ENCODE measurements around the gene CERS1. TPM values are rescaled to one million over a fixed set of nuclear protein-coding genes. Genes with fewer than 3 reads are reported as not detected.

The CERS1 gene
- total RNA-seq, 2 experiments from 2014 or later = not detected

DNA sequence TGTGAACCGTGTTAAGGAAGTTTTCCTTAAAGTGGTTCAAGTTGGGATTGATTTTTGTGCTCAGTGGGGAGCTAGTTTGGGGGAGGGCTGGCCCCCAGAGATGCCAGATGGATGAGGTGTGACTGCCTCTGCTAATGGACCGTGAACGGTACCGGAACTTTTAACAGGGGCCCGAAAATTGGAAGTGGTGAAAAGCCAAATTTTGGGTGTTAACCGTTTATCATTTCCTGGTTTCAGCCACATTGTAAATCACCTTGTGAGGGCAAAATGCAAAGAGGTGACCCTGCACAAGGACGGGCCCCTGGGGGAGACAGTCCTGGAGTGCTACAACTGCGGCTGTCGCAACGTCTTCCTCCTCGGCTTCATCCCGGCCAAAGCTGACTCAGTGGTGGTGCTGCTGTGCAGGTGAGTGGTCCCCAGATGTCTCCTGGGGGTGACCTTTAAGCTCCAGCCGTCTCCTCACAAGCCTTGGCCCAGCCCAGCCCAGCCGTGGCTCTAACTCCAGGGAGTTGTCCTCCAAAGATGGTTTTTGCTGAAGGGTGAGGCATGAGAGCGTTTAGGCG is 46.0 kb downstream of the CERS1 start:
- Mint-ChIP-seq H3K4me1 (peaks cover 58% of the 10 kb centered on the region), H3K27me3 (no peaks in the 10 kb centered on the region), H3K36me3 (ENCODE audit: low read depth) (peaks cover 81% of the 10 kb centered on the region), H3K27ac (peak overlapping the region; percentile 77), H3K9me3 (no peaks in the 10 kb centered on the region), H3K4me3 (no peak overlapping the region)
- POLR2A ChIA-PET = interaction anchor here (0.6 to 2.5 kb wide), 6 partner anchors 9 to 278 kb away, joined by 3 to 13 read pairs (median 3); partner anchors contain the start of genes UBA52 and UPF1
- DNase-seq = no peak
- CTCF ChIA-PET = interaction anchor here (0.5 to 1.3 kb wide), 4 partner anchors 16 to 329 kb away, joined by 3 read pairs; partner anchors contain the start of gene UPF1

DNA sequence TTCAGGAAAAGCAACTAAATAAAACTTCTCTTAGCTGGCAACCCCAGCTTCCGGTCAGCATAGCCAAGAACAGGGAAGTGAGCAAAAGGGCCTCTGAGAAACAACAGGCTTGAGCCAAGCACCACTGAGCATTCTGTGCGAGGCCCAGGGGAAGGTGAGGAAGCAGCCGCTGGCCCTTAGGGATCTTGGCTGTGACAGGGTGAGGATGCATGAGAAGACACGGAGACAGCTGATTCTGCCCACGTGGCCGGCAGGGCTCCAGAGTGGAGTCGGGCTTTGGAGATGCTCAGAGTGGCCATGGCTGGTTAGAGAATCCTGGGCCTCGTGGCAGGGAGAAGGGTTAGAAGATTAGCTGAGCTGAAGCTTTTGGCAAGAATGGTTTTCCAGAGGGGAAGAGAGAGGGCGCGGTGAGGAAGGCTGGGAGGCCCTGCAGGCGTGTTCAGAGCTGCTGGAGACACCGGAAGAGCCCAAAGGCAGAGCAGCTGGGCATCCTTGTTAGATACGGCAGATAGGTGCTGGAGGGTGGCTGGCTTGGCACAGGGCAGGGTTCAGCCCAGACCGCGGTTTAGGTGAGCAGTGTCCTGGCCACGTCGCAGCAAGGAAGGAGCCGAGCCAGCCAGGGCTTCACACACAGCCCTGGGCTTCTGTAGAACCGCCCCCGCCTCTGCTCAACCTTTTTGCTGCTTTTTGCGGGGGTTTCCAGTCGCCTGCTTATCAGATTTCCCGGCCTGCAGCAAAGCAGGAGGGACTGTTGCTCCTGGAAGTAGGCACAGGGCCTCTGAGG is 46.9 kb downstream of the CERS1 start:
- Mint-ChIP-seq H3K27me3 (no peaks in the 10 kb centered on the region), H3K36me3 (ENCODE audit: low read depth) (peaks cover 80% of the 10 kb centered on the region), H3K9me3 (no peaks in the 10 kb centered on the region), H3K4me3 (no peak overlapping the region), H3K27ac (peak overlapping the region; percentile 77), H3K4me1 (peaks cover 63% of the 10 kb centered on the region)
- CTCF ChIA-PET = interaction anchor here (1.0 to 3.0 kb wide), 8 partner anchors 11 to 305 kb away, joined by 3 to 17 read pairs (median 3); partner anchors contain the start of gene UPF1
- POLR2A ChIA-PET = interaction anchor here (1.0 to 1.9 kb wide), 5 partner anchors 10 to 277 kb away, joined by 3 to 8 read pairs (median 4); partner anchors contain the start of genes COPE, DDX49, REX1BD and UBA52
- no peak for DNase-seq

DNA sequence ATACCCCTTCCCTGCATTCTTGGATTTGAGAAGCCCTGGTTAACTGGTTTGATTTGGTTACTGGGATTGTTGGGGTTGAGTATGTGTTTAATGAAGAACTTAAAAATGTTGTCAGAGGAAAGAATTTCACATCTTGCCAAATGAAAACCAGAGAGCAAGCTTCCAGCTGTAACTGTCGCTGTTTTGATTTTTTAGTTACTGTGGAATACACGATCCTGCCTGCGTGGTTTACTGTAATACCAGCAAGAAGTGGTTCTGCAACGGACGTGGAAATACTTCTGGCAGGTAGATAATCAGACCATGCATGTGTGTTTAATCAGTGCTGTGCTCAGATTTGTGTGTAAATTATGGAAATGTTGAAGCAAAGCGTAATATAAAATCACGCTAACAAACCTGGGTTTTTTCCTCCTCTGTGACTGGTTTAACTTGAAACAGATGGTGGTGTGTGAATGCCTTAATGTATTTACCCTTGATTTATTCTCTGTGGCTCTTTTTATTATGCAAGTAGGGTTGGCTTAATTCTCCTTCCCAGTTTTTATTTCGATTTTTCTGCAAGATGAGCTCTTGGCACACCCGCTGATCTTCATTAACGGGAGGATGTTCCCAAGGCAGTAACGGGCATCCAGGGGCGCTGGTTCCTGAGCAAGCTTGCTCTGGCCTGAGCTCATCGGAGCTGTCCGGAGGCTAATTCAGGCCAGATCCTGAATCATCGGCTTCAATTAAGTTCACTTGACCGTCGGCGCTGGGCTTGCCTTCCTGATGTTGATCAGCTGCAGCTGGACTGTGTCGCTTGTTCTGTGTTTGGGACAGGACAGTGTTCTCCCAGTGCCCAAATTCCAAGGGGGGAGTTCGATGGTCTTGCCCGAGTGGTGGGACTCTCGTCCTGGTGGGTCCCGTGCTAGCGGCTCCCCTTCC is 48.2 kb downstream of the CERS1 start:
- Mint-ChIP-seq H3K27ac (no peak overlapping the region), H3K27me3 (no peaks in the 10 kb centered on the region), H3K4me3 (no peak overlapping the region), H3K36me3 (ENCODE audit: low read depth) (peaks cover 73% of the 10 kb centered on the region), H3K9me3 (no peaks in the 10 kb centered on the region), H3K4me1 (peaks cover 76% of the 10 kb centered on the region)
- DNase-seq = no peak
- CTCF ChIA-PET = interaction anchor here (0.6 to 3.0 kb wide), 32 partner anchors 8 to 396 kb away, joined by 3 to 19 read pairs (median 4); partner anchors contain the start of genes COPE, DDX49, ELL and REX1BD
- POLR2A ChIA-PET = interaction anchor here (0.8 to 1.9 kb wide), 7 partner anchors 14 to 327 kb away, joined by 3 to 8 read pairs (median 4); partner anchors contain the start of genes COPE, DDX49, FKBP8 and UBA52

DNA sequence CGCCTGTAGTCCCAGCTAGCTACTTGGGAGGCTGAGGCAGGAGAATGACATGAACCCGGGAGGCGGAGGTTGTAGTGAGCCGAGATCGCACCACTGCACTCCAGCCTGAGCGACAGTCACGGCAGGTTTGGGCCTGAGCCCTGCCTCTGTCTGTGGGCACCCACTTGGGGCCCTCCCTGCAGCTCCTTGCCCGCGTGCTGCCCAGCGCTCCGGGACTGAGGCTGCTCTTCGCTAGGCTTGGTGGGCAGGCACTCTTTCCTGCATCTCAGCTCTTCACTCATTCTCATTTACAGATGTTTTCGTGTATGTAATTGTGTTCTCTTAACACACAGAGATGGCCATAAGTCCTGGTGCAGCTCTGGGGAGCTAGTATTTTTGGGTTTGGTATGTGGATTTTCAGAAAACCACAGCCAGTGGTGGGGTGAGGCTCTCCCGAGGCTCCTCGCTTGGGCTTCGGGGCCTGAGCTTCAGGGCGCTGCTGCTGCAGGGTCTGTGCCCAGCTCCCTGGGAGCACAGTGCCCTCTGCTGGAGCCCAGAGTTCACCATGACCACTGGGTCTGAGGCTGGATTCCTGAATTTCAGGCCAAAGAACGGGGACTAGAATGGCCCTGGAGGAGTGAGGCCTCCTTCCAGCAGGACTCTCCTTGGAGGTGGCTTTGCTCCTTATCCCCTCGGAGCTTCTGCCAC is 49.0 kb downstream of the CERS1 start:
- Mint-ChIP-seq H3K4me1 (peaks cover 79% of the 10 kb centered on the region), H3K27me3 (no peaks in the 10 kb centered on the region), H3K4me3 (no peak overlapping the region), H3K27ac (no peak overlapping the region), H3K36me3 (ENCODE audit: low read depth) (peaks cover 67% of the 10 kb centered on the region), H3K9me3 (no peaks in the 10 kb centered on the region)
- ChIA-PET POLR2A (interaction anchor here (0.8 to 1.4 kb wide), 4 partner anchors 14 to 326 kb away, joined by 3 to 5 read pairs (median 4); partner anchors contain the start of genes FKBP8 and UPF1), CTCF (interaction anchor here (0.6 to 3.0 kb wide), 33 partner anchors 9 to 432 kb away, joined by 3 to 19 read pairs (median 4); partner anchors contain the start of genes COPE, DDX49, ELL and REX1BD)
- DNase-seq = peak; percentile 72

DNA sequence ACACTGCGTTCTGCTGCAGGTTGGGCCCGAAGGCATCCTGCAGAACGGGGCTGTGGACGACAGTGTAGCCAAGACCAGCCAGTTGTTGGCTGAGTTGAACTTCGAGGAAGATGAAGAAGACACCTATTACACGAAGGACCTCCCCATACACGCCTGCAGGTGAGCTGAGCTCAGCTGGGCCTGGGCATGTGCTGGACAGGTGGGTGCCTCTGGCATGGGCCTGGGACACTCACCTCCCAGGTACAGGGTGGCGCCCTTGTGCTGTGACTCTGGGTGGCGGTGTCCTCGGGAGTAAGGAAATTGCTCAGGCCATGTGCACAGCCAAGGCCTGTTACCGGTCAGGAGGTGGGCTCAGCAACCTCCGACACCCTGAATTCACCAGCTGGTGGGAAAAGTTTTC is 50.0 kb downstream of the CERS1 start:
- Mint-ChIP-seq H3K27me3 (no peaks in the 10 kb centered on the region), H3K9me3 (no peaks in the 10 kb centered on the region), H3K27ac (no peak overlapping the region), H3K4me3 (no peak overlapping the region), H3K4me1 (peaks cover 87% of the 10 kb centered on the region), H3K36me3 (ENCODE audit: low read depth) (peaks cover 59% of the 10 kb centered on the region)
- ChIA-PET POLR2A (no interaction called here), CTCF (no interaction called here)
- no peak for DNase-seq

DNA sequence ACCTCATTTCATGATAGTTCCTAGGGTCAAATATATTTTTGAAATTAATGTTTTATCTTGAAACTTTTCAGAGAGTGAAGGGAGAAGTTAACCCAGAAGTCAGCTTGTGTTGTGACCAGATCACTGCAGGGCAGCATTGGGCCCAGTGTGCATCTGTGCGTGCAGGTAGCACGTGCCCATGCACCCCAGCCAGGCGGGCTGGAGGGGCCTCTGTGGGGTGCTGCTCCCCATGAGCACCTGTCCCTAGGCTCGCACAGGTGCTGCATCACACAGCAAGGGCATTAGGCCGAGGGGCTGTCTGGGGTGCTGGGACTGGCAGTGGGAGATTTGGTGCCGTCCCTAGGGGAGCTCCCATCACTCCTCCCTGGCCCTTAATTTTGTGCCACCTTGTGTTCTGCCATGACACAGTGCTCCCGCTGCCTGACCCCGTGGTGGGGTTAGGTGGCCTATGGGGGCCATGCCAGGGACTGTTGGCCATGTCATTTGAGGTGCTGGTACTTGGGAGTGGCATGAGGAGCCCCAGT is 51.1 kb downstream of the CERS1 start:
- DNase-seq = no peak
- Mint-ChIP-seq H3K27me3 (no peaks in the 10 kb centered on the region), H3K9me3 (no peaks in the 10 kb centered on the region), H3K27ac (no peak overlapping the region), H3K4me3 (no peak overlapping the region), H3K4me1 (peaks cover 85% of the 10 kb centered on the region), H3K36me3 (ENCODE audit: low read depth) (peaks cover 50% of the 10 kb centered on the region)
- CTCF ChIA-PET = interaction anchor here (0.5 to 2.2 kb wide), 4 partner anchors 12 to 394 kb away, joined by 3 to 5 read pairs (median 4); partner anchors contain the start of gene UPF1
- POLR2A ChIA-PET = interaction anchor here (5.3 kb wide), 1 partner anchor 13 kb away, joined by 44 read pairs; the partner anchor contains the start of gene UPF1

DNA sequence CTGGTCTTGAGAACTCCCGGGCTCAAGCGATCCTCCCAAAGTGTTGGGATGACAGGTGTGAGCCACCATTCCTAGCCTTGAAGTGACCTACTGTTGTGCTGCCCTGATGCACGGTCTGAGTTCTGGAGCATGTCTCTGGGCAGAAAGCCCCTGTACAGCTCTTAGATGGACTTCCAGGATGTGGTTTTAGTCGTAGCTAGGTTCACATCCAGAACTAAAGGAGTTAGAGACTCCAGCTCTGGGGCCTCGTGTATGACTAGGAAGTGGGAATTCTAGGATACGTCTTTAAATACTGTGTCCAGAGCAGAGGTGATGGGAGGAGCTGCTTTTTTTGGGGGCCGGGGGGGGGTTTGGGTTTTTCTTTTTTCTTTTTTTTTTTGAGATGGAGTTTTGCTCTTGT is 52.0 kb downstream of the CERS1 start:
- DNase-seq = no peak
- H3K4me1 Mint-ChIP-seq = peaks cover 82% of the 10 kb centered on the region
- peak overlapping the region; percentile 36 for H3K27ac Mint-ChIP-seq
- H3K4me3 Mint-ChIP-seq = no peak overlapping the region
- POLR2A ChIA-PET = interaction anchor here (1.1 to 5.3 kb wide), 2 partner anchors 10 to 12 kb away, joined by 3 to 44 read pairs; partner anchors contain the start of gene UPF1
- no peaks in the 10 kb centered on the region for H3K9me3 Mint-ChIP-seq
- no peaks in the 10 kb centered on the region for H3K27me3 Mint-ChIP-seq
- CTCF ChIA-PET = interaction anchor here (0.8 to 2.2 kb wide), 6 partner anchors 10 to 393 kb away, joined by 3 to 5 read pairs (median 4); partner anchors contain the start of gene UPF1
- peaks cover 49% of the 10 kb centered on the region for H3K36me3 Mint-ChIP-seq (ENCODE audit: low read depth)

DNA sequence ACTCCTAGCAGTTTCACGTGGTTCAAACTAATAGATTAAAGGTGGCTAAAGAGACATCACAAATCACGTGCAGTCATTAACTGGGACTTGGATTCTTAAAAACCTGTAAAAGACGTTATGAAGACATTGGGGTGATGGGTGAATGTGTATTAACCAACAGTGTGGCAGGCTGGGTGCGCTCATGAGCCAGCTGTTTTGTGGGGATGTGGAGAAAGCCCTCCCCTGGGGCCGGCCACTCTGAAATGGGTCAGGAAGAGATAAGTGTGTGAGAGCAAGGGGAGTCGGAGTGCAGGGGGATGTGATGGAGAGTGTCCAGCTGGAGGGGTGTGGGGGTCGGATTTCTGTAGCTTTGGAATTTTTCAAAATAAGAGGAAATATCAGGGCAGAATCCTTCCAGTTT is 53.8 kb downstream of the CERS1 start:
- H3K27ac Mint-ChIP-seq = peak overlapping the region; percentile 51
- H3K9me3 Mint-ChIP-seq = no peaks in the 10 kb centered on the region
- ChIA-PET CTCF (interaction anchor here (1.3 kb wide), 1 partner anchor 14 kb away, joined by 3 read pairs; no protein-coding TSS in a partner anchor), POLR2A (interaction anchor here (0.6 to 5.3 kb wide), 2 partner anchors 10 to 130 kb away, joined by 3 to 44 read pairs; partner anchors contain the start of gene UPF1)
- no peak for DNase-seq
- H3K4me1 Mint-ChIP-seq = peaks cover 82% of the 10 kb centered on the region
- H3K36me3 Mint-ChIP-seq (ENCODE audit: low read depth) = peaks cover 44% of the 10 kb centered on the region
- no peaks in the 10 kb centered on the region for H3K27me3 Mint-ChIP-seq
- H3K4me3 Mint-ChIP-seq = no peak overlapping the region

DNA sequence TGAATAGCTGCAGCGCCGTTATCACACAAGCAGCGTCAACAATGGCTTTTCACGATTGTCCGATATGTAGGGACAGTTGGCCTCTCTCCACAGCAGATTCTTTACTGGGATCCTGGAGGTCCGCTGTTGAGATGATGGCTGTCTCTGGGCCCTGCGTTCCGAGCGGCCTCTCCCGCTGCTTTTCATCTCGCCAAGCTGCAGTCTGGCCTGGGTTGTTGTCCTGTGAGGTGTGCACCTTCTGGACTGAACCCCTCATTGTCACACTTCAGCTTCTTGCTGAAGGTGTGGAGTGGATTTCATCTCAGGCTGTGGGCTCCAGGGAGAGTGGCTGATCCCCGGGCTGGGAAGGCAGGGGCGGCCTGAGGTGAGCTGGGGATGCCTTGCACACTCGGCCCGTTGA is 54.6 kb downstream of the CERS1 start:
- Mint-ChIP-seq H3K36me3 (ENCODE audit: low read depth) (peaks cover 44% of the 10 kb centered on the region), H3K9me3 (no peaks in the 10 kb centered on the region), H3K4me3 (no peak overlapping the region), H3K27me3 (no peaks in the 10 kb centered on the region), H3K4me1 (peaks cover 79% of the 10 kb centered on the region), H3K27ac (no peak overlapping the region)
- no peak for DNase-seq
- POLR2A ChIA-PET = interaction anchor here (5.3 kb wide), 1 partner anchor 10 kb away, joined by 44 read pairs; the partner anchor contains the start of gene UPF1
- CTCF ChIA-PET = no interaction called here

DNA sequence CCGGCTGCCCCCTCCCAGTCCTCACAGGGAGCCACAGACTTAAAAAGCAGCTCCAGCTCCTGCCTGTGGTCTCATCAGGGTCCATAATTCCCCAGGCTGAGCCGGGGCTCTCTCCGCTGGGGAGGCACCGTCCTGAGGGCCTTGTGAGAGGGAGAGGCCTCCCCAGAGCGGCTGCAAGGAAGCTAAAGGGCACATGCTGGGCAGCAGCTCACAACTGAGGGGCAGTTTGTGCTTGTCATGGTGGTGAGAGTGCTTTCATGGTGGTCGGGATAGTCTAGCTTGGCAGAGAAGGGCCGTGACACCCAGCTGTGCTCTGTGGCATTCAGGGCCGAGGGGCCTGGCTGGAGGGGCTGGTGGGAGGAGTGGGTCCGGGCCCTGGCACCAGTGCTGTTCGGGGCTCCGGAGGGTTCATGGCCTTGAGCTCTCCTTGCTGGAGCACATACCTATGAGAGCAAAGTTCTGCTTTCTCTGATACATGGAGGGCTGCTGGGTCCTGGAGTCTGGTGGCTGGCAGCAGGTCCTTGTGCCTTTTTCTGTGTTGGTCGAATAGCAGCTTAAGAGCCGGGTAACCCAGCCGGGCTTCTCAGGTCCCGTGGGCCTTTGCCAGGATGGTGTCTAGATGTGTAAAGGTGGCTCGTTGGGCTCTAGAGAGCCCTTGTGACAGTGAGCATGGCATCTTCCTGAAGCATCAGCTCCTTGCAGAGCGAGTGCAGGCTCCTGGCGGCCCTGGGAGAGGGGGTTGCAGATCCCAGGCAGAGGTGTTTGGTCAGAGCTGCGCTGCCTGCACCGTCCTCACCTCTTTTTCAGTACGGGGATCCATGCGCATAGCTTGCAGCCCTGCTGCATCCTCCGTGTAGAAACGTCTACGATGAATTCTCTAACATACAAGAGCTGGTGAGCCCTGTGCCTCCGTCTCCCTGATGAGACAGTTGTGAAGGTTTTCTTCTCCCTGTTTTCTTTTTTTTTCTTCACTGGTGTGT is 55.4 kb downstream of the CERS1 start:
- H3K27ac Mint-ChIP-seq = no peak overlapping the region
- ChIA-PET CTCF (interaction anchor here (0.9 kb wide), 1 partner anchor 17 kb away, joined by 4 read pairs; no protein-coding TSS in a partner anchor), POLR2A (interaction anchor here (5.3 kb wide), 1 partner anchor 9 kb away, joined by 44 read pairs; the partner anchor contains the start of gene UPF1)
- H3K4me1 Mint-ChIP-seq = peaks cover 79% of the 10 kb centered on the region
- H3K9me3 Mint-ChIP-seq = no peaks in the 10 kb centered on the region
- no peak overlapping the region for H3K4me3 Mint-ChIP-seq
- no peaks in the 10 kb centered on the region for H3K27me3 Mint-ChIP-seq
- H3K36me3 Mint-ChIP-seq (ENCODE audit: low read depth) = peaks cover 47% of the 10 kb centered on the region
- DNase-seq = no peak
